Nucleus accumbens (tissue), 56 donors: ENCODE measurements around the gene HOMER3.
"Not testable (repeated sequence)": the region's sequence is repeated elsewhere in the genome, so short reads cannot be mapped to it uniquely, and the experiment has no call there.

Experiments
- DNase-seq, 56 donors: peaks; one replicate each; lab custom pipeline; 2025; lab: John Stamatoyannopoulos, UW

The HOMER3 gene

GRCh38 chr19:18928018-18928805, 12.8 kb downstream of the HOMER3 start:
- DNase-seq, result no peak

DNA sequence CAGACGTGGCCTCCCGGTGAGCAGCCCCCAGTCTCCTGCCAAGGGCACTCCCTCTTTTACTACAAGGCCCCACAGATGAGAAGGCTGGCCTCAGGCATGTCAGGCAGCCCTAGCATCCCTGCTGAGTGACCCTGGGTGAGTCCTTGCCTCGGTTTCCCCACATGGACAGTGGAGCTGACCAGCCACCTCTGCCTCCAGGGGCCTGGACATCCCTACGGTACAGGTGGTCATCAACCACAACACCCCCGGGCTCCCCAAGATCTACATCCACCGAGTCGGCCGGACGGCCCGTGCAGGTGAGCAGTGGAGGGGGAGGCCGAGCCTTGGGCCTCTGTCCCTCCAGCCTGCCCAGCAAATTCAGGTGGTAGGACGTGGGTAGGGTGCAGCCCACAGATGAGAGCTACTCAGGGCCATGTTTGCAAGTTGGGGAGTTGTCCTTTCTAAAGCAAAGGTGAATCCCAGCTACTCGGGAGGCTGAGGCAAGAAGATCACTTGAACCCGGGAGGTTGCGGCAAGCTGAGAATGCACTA, 16.3 kb downstream of the HOMER3 start:
- no peak for DNase-seq

DNA sequence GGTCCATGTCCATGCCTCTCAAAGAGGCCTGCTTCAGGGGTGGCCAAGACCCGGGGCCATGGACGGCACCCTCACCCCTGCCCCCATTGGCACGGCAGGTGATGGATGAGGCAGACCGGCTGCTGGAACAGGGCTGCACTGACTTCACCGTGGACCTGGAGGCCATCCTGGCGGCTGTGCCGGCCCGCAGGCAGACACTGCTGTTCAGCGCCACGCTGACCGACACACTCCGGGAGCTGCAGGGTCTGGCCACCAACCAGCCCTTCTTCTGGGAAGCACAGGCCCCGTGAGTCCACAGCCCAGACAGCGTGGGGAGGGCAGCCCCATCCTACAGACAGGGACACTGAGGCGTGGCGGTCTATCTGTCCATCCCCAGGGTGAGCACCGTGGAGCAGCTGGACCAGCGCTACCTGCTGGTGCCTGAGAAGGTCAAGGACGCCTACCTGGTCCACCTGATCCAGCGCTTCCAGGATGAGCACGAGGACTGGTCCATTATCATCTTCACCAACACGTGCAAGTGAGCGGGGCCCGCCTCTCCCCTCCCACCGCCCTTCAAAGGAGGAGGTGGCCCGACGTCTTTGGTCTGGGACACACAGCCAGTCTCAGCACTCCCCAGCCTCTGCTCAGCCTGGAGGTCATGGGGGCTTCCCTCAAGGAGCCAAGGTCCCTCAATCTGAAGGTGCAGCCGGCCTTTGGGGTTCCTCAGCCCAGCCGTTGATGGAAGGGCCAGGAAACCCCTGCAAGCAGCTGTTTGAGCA, 18.6 kb downstream of the HOMER3 start:
- DNase-seq, result no peak

DNA sequence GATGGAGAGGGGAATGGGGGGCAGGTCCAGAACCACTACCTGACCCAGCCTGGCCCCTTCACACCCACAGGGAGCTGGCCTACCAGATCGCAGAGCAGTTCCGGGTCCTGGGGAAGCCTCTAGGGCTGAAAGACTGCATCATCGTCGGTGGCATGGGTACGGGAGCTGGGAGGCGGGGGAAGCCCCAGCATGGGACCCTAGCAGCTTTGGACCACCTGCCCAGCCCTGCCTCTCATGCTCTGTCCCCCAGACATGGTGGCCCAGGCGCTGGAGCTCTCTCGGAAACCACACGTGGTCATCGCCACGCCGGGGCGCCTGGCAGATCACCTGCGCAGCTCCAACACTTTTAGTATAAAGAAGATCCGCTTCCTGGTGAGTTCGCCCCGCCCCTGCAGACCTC, 19.4 kb downstream of the HOMER3 start:
- no peak for DNase-seq

- DNase-seq, result no peak
Observed at GRCh38 chr19:18920400-18920799, 20.6 kb downstream of the HOMER3 start.

DNA sequence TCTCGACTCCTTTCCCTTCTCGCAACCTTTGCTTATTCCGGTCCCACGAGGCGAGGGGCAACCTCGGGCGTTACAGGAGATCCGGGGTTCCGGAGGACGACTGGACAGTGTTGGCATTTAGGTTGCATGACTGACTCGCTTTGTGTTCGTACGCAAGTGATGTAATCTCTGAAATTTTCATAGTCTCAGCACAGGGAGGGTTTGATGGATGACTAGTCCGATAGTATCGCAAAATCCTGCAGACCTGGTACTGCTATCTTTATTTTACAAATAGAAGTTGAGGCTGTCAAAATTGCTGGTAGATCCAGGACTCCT, 21.2 kb downstream of the HOMER3 start:
- no peak for DNase-seq

DNA sequence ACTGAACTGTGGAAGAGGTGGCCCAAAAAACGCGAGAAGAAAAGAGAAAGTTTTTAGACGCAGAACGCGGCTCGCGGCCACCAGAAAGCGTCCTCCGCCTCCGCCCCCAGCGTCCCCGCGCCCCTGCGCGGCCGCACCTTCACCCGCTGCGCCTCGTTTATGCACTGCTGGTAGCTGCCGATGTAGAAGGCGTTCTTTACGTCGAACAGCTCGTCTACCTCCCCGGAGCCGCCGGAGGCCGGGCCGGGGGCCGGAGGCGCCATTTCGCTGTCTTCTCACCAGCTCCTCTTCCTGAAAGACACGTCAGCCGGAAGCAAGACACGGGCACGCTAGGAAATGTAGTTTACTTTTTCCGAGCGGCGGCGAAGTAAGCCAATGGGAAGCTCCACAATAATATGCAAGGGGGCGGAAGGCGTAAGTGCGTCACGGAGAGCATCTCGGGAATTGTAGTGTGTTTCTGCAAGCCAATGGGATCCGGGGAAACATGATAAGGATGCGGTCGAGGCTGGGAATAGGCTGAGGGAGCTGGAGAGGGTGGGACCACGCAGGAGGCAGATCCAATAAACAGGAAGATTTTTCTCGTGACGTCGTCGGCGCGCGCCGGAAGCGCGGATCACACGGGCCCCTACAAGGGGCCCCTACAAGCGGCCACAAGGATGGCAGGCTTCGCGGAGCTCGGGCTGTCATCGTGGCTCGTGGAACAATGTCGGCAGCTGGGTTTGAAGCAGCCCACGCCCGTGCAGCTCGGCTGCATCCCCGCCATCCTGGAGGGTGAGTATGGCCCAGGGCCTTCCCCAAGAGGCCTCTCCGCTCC, 21.7 kb downstream of the HOMER3 start, which contains the start of the genes COPE and DDX49:
TSS of gene COPE (minus strand) at position 302 of the 814 bp plus-strand sequence. CDS start at position 263, 39 bp downstream.
TSS of gene DDX49 (plus strand) at position 630 of the 814 bp plus-strand sequence. CDS start at position 657, 27 bp downstream.
- DNase-seq, result peak; percentile 92 to 100 (median 98)

GRCh38 chr19:18917593-18917992, 23.4 kb downstream of the HOMER3 start:
- not testable (repeated sequence) for DNase-seq

DNA sequence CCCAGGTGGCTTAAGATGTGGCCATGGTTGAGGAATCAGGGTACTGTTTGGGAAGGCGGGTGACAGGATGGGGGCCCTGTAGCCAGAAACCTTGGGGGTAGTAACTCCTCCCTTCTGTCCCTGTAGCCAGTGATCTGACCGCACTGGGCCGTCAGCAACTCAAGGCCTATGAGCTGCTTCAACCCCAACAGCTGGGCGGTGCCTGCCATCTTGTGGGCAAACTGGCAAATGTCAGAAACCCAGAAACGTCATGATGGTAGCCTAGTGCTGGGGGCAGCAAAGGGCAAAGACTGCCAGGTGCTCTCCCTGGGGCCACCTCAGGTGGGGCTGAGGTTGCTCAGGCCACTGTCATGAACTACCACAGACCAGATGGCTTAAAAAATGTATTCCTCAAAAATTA, 25.4 kb downstream of the HOMER3 start:
- peak in 51 of 56 donors; percentile 8 to 84 (median 57) for DNase-seq

DNA sequence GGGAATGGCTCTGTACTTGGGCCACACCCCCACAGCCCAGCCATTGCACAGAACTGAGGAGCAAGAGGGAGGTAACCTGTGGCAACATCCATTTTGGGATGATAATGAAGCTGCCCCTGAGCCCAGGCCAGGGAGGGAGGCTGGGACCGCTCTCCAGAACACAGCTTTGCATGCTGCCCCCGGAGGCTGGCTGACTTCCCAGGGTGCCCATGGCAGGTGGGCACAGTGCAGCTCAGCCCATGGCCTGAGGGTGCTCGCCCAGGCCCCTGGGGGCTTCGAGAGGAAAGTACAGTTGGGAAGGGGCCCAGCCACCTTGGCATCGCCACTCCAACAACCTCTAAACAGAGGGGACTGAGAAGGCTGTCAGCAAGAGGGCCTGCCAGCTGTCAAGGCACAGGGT, 27.6 kb downstream of the HOMER3 start:
- DNase-seq, result no peak

DNA sequence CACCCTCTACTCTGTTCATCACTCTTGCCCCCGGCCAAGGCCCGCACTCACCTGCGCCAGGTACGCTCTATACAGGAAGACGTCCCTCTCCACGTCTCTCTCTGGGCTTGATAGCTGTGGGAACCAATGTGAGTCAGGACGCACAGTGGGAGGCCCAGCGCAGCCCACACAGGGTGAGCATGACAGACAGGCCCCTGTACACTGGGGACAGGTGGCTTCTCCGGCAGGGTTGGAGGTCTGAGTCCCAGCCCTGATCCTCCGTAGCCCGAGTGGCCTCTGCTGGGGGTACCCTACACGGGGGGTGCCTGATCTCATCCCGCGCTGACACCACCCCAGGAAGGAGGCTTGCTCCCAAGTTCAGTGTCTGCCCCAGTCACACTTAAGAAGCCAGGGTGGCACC, 28.1 kb downstream of the HOMER3 start:
- no peak for DNase-seq

DNA sequence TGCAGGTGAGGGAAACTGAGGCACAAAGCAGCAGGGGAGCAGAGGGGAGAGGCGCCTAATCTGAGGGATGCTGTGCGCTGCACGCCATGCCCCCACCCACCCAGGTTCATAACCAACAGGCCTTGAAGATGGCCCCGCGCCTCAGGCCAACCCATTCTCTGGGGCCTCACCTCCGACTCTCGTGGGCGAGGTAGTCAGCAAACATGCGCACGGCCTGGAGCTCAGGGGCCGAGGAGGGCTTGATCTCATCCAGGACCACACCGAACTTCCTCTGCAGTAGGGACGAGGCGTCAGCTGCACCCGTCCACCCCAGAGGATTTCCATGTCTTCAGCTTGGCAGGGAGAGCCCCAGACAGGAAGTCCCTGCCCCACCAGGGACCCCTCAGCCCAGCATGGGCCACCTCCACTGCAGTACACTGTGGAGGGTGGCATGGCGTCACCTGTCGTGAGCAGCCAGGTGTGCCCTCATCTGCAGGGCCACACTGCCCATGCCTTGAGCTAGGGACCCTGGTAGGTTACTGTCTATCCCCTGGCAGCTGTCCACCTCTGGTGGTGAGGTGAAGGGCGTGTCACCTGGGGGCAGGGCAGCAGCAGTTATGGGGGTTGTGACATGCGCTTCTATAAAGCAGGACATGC, 30.1 kb downstream of the HOMER3 start:
- DNase-seq, result no peak

GRCh38 chr19:18910010-18910409, 31.0 kb downstream of the HOMER3 start:
- no peak for DNase-seq

- peak in 13 of 56 donors; percentile 11 to 59 (median 28) for DNase-seq
Observed at GRCh38 chr19:18908917-18909619, 31.9 kb downstream of the HOMER3 start.

DNA sequence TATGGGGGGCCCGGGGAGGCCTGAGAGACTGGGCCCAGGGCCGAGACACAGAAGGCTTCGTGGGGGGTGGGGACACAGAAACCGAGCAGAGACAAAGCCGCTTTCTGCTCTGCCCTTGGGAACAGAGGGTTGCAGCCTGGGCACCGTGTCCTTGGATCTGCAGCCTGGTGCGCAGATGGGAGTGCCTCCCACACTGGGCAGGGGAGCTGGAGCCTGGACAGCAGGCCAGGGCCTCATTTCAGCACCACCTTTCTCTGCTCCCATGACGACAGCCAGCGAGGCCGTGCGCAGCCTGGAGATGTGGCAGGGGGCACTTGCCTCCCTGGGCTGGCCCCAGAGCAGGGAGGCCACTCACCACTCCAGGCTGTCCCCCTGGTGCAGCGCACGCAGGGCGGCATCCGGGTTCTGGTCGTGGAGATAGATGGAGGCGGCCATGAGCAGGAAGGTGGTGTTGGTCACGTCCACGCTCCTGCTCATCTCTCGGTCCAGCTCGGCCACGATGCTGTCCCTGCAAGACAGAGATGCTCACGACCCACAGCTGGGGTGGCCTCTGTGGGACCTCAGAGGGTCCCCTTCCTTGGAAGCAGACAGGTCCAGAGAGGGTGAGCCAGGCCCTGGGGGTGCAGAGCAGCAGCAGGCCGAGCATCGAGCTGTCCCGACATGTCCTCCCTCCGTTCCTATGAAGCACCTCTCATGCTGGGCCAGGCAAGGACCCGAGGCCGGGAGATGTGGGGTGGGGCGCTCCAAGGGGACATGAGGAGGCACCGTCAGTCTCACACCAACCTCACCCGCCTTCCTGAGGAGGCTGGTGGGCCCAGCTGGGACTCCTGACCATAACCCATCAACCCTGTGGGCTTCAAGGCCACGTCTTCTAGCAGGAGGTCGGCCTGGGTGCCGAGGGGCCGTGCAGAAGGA, 34.2 kb downstream of the HOMER3 start:
- DNase-seq, result peak; percentile 11 to 93 (median 77)

- peak in 1 of 56 donors; percentile 38 for DNase-seq
Observed at GRCh38 chr19:18905513-18906236, 35.3 kb downstream of the HOMER3 start.

DNA sequence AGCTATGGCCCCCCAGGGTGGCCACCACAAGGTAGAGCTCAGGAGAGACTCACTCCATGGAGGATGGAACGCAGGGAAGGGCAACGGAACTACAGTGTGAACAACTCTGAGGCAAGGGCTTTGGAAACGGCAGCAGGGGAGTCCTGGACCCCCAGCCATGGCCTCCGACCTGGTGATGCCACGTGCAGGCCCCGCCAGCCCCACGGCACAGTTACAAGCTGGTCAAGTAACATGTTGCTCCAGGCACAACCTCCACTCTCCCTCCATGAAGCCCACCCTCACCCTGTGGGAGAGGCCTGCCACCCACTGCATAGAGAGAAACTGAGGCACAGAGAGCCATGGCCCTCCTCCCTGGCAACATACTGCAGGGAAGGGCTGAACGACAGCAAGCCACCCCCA, 36.0 kb downstream of the HOMER3 start:
- DNase-seq, result no peak
